Fibroblast of villous mesenchyme (primary cell): ENCODE measurements around the gene RPS6KA3. TPM values are rescaled to one million over a fixed set of nuclear protein-coding genes. Genes with fewer than 3 reads are reported as not detected.

Experiments
- DNase-seq: peaks from one replicate; pipeline ENCODE4 v3.0.0-alpha.2; 2010; ENCODE audit warnings: low read depth
- H3K4me3 ChIP-seq: 2 replicates; pipeline ENCODE4 v1.5.1; 2011; ENCODE audit warnings: low read depth, mild to moderate bottlenecking, low read length
- total RNA-seq: library from RNA; depleted of rRNA; stranded (reverse); fragments of >200 nt; gene quantifications from 2 replicates; pipeline ENCODE4 v1.2.3, GENCODE V29; 2012
- TF ChIP-seq, protein P1 (sequence below): IDR thresholded peaks from 2 replicates; pipeline ENCODE4 v1.5.1; 2012; ENCODE audit warnings: low read depth, mild to moderate bottlenecking, low read length; ENCODE audit not compliant: insufficient read depth

The RPS6KA3 gene
- total RNA-seq, 1 donor: 53.5 TPM

DNA sequence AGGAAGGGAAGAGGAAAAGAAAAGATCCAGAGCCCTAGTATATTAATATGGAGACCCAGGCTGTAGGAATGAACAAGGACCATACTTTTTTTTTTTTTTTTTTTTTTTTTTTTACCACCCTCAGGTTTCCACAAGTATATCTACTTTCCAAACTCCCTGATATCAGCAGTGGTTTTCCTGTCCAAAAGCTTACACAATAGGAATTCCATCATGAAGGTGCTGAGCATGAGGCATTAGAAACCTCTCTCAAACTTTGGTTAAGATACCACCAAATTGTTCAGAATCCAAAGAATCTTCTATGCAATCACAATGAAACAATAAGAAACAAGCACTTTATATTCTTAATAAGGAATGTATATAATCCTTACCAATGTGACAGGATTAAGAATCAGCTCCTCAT, 26.5 kb downstream of the RPS6KA3 start:
- TF ChIP-seq, protein P1, sequence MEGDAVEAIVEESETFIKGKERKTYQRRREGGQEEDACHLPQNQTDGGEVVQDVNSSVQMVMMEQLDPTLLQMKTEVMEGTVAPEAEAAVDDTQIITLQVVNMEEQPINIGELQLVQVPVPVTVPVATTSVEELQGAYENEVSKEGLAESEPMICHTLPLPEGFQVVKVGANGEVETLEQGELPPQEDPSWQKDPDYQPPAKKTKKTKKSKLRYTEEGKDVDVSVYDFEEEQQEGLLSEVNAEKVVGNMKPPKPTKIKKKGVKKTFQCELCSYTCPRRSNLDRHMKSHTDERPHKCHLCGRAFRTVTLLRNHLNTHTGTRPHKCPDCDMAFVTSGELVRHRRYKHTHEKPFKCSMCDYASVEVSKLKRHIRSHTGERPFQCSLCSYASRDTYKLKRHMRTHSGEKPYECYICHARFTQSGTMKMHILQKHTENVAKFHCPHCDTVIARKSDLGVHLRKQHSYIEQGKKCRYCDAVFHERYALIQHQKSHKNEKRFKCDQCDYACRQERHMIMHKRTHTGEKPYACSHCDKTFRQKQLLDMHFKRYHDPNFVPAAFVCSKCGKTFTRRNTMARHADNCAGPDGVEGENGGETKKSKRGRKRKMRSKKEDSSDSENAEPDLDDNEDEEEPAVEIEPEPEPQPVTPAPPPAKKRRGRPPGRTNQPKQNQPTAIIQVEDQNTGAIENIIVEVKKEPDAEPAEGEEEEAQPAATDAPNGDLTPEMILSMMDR: no peak
- no peak for DNase-seq
- no peak overlapping the region for H3K4me3 ChIP-seq

DNA sequence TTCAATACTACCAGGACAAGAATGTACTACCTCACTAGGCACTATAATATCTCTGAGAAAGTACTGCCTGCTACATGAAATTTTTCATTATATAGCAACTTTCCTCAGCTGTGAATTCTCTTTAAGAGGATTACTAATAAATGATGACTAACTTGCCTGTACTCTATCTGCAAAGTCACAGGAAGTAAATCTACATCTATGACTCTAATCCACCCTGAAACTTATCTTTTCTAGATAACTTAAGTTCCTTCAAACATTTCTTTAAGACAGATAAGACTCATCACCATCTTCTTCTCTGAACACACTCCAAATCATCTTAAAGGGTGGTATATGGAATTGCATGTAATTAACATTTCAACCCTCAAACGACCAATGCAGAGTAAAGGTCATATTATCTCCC, 28.8 kb downstream of the RPS6KA3 start:
- no peak overlapping the region for H3K4me3 ChIP-seq
- TF ChIP-seq, protein P1: no peak
- peak; percentile 39 for DNase-seq

DNA sequence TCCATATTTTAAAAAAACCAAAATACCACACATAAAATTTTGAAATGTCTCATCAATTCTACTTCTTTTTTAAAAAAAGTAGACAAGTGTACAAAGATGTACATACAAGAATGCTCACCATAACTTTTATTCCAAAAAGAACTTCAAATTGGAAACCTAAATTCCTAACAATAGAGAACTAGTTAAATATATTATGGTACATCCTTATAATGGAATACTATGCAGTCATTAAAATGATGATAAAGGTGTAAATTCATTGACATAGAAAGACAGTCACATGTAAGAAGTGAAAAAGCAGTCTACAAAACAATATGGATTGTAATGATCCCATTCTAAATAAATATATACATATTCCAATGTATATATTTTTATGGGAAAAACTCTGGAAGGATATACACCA, 31.0 kb downstream of the RPS6KA3 start:
- H3K4me3 ChIP-seq: no peak overlapping the region
- DNase-seq: no peak

DNA sequence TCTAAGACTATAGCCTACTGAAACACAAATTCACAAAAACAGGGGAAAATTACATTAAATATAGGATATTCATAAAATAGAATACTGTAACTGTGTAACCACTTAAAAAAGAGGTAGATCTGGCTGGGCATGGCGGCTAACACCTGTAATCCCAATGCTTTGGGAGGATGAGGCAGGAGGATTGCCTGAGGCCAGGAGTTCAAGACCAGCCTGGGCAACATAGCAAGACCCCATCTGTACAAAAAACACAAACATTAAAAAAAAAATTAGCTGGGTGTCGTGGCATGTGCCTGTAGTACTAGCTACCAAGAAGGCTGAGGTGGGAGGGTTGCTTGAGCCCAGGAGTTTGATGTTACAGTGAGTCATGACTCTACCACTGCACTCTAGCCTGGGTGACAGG, 33.4 kb downstream of the RPS6KA3 start:
- TF ChIP-seq, protein P1: no peak
- no peak overlapping the region for H3K4me3 ChIP-seq
- DNase-seq: no peak

More for the DNA sequence above, 31.0 kb downstream of the RPS6KA3 start:
- TF ChIP-seq, protein P1: no peak

DNA sequence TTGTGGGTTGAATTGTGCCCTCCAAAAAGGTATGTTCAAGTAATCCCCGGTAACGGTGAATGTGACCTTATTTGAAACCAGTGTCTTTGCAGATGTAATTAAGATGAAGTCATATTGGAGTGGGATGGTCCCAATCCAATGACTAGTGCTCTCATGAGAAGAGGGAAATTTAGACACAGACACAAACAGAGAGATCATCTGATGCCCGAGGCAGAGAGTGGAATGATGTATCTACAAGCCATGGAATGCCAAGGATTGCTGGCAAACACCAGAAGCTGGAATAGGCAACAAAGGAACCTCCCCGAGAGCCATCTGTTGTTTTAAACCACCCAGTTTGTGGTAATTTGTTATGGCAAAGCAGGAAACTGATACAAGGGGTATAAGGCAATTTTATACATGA, 35.1 kb downstream of the RPS6KA3 start:
- TF ChIP-seq, protein P1: no peak
- DNase-seq: no peak
- H3K4me3 ChIP-seq: no peak overlapping the region

DNA sequence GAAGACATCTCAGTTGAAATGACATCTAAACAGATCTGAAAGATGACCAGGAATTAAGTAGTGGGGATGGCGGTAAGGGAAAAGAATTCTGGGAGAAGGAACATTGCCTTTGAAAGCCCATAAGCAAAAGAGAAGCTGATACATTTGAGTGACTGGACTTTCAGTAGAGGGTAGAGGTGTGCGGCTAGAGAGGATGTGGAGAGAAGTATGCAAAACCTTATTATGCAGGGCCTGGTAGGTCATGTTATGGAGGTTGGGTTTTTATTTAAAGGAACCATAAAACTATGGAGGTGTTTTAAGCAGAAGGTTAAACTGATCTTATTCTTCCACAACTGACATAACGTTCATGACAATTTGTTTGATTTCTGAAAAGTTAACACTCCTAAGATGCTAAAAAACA, 36.3 kb downstream of the RPS6KA3 start:
- DNase-seq: no peak
- TF ChIP-seq, protein P1: no peak
- no peak overlapping the region for H3K4me3 ChIP-seq

DNA sequence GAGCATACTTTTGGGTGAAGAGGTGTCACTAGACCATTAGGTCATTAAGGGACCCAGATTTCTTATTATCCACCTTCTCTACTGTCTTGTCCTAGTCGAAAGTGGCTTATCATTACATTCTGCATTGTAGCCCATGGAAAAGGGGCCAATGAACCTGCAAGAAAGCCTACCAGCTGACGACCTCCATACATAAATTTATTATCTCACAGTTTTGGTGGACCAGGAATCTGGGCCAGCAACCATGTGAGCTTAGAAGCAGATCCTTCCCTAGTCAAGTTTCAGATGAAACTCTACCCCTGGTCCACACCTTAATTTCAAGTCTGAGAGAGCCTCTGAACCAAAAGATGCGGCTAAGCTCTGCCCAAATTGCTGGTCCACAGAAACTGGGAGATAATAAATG, 37.6 kb downstream of the RPS6KA3 start:
- no peak overlapping the region for H3K4me3 ChIP-seq
- TF ChIP-seq, protein P1: no peak
- no peak for DNase-seq
